HG03575 (cell line): ENCODE measurements around the gene RPGRIP1L.

ENCODE experiments used
- ATAC-seq: cut with Tn5 transposase; IDR thresholded peaks from one replicate; pipeline ENCODE4 v1.9.1; 2021; ENCODE audit not compliant: unreplicated experiment, insufficient number of reproducible peaks, low FRiP score; ENCODE audit errors: extremely low read depth

The RPGRIP1L gene

DNA sequence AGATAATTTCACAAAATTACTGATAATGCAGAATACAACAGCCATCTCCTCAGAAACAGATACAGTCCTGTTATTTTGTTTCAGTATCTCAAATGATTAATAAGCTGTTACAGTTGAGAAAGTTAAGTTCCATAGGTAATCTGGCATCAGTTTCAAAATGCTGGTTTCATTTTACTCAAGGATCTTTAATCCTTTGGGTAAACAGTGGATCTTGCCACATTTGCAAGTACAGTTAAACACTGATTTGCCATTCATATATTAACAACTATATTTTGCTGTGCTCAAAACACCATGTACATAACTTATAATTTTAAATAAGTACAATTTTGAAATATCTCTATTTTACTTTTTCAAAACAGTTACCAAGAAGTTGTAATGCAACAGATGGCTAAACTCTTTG is 31.2 kb downstream of the RPGRIP1L start:
- ATAC-seq, result no peak

DNA sequence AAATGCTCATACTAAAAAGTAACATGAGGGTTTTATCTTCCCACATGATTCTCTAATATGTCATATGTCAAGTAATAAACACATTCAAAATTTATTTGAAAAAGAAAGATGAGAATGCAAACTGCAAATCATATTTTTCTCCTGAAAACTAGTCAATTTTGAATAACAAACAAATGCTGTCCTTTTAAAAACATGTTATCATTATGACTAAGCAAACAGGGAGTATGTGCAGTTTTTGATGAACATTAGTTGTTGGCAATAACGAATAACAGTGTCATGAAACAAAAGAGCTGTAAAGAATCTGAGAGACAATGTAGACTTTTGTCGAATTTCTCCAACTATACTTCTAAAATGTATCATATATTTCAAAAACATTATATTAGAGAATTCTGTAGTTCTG is 34.8 kb downstream of the RPGRIP1L start:
- ATAC-seq, result no peak

DNA sequence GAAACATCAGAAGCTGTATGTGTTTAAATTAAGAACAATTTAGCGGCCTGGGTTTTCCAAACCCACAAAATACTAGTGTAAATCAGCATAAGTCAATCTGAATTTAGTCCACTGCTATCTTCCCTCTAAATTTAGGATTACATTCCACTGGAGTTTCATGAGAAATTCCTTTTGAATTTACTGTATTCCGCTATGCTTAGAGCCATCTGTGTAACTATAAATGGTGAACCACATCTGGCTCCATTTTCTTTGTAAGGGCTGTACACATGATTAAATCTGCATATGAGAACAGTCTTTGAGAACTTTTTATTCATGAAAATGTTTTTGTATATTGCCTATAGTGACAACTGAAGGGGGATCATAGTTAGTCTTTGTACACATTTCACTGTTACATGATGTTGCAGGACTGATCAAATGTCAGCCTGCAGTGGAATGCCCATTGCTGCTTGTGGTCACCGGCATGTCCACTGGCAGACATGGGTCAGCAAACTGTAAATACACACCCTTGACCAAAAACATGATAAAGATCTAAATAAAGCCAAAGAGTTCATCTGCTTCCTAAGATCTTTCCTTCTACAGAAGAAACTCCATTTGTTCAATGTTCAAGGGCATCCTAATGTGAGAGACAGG is 36.8 kb downstream of the RPGRIP1L start:
- no peak for ATAC-seq

DNA sequence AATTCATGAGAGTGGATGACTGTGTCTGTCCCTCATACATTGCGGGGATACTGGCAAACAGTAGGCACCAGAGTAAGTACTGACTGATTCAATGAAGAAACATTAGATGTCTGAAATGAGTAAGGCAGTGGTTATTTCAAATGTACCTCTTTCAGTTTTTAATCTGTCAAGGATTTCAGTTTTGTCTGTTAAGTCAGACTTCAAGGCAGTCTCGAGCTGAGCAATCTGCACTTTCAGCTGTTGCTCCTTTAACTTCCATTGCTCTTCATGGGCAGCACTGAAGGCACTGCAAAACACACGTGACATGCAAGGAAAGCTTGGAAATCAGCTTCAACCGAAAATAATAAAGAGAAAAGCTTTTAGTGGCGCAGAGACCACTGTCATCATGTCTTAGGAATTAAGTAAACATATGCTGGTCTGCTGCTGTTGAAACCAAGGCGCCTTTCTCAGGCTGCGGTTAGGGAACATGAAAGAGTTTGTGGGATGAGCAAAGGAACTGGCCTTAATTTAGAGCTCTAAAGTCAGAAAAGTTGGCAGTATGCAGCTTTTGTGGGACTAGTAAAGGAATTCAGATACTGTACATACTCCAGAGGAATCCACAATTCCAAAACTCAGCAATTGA is 38.8 kb downstream of the RPGRIP1L start:
- ATAC-seq, result no peak

DNA sequence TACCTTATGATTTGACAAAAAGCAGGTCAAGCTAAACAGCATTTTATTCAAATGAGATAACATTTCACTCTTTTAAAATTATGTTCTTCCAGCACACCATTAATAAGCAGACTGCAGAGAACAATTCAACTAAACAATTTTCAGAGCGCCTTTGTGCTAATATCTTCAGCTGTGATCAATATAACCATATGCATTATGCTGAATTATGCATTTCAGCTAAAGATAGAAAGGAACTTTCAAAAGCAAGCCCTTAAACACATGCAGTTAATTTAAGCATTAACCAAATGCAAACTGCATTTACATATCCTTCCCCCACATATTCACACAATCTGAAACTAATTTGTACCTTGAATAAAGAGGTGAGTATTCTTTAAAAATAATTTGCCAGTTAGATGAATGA is 41.6 kb downstream of the RPGRIP1L start:
- no peak for ATAC-seq

DNA sequence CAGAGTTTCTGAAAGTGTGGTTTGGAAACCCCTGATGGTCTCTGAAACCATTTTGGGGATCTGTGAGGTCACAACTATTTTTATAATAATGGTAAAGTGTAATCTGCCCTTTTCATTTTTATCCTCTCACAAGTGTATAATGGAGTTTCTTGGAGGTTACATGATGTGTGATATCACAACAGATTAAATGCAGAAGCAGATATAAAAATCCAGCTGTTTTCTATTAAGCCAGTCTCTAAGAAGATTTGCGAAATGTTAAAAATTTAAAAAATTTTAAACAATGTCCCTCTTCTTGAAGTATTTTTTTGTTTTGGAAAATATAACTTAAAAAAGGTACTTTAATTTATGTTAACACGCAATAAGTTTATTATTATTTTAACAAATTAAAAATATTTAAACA is 48.7 kb downstream of the RPGRIP1L start:
- ATAC-seq, result no peak

DNA sequence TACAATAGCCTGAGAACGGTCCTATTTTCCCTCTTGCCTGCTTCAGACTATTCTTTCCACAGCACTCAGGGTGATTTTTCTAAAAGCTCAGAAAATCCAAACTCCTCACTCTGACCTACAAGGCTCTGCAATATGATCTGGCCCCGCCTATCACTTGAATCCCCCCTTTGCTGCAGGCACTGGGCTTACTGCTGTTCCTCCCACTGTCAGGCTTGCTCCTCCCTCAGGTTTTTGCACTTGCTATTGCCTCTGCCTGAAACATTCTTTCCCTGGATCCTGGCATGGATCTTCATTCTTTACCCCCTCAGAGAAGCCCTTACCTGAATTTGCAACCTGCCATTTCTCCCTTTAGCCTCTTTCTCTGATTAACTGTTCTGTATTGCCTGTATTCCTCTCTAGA is 52.3 kb downstream of the RPGRIP1L start:
- ATAC-seq, result no peak

DNA sequence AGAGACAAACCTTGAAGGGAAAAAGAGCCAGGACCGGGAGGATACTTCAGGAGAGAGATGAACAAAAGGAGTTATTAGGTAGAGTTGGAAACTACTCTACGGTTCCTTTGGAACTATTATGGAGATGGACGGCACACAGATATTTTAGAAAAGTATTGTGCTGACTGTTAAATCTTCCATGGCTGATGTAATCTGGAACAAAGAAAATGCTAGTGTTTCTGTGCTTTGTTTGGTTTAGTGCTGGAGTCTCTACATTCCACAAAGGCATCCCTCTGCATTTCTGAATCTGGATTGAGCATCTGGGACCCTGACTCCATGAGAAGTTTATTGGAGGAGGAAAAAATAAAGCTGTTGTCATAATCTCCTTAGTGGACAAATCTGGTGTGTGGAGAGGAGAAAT is 57.2 kb downstream of the RPGRIP1L start:
- no peak for ATAC-seq

DNA sequence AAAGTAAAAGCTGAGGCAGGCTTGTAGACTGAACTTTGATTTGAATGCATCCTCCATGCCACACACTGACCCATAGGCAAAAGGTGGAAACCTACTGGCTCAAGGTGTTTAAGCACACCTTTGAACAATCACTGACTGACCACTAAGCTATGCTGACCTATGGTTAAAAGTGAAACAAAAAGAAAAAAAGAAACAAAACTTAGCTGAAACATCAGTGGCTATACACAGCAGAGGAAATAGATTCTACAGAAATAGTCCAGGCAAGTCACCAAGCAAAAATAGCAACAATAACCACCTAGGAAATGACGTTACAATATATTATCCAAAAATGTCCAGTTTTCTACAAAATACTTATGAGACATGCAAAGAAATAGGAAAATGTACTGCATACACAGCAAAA is 60.2 kb downstream of the RPGRIP1L start:
- ATAC-seq, result no peak

DNA sequence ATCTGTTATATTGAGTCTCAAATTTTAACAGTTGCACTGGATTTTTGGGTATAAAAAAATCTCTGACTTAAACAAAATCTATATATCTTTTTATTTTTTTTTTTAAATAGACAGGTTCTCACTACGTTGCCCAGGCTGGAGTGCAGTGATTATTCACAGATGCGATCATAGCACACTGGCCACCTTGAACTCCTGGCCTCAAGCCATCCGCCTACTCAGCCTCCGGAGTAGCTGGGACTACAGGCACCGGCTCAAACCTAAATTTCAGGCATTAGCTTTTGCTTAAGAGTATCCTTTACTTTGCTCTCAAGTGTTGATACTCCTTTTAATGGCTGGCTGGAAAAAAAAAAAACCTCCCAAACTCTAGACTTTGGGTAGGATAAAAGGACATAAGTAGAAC is 61.6 kb downstream of the RPGRIP1L start:
- no peak for ATAC-seq

DNA sequence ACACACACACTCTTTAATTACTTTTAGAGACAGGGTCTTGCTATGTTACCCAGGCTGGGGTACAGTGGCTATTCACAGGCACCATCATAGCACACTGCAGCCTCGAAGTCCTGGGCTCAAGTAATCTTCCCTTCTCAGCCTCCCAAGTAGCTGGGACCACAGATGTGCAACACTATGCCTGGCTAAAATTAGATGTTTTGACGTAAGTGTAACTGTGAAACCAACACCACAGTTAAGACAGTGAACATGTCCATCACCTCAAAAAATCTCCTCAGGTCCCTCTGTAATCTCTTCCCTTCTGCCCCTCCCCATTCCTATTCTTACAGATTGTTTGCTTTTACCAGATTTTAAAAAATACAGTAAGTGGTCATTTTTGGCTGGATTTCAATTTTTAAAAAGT is 66.7 kb downstream of the RPGRIP1L start:
- ATAC-seq, result no peak

DNA sequence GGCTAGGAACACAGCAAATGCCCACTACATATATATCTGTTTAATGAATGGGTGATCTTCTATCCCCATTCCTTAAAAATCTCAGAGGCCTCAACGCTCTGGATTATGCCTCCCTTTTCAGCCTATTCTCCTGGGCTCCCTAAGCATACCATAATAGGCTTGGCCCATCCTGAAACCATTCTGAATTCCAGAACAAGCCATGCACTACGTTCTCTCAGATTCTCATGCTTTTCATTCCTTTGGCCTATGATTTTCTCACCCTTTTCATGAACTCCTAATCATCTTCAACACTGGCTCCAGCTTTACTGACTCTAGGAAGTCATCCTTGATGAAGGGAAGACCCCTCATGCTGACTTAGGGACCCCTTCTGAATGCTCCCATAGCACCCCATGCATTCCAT is 71.1 kb downstream of the RPGRIP1L start:
- no peak for ATAC-seq

DNA sequence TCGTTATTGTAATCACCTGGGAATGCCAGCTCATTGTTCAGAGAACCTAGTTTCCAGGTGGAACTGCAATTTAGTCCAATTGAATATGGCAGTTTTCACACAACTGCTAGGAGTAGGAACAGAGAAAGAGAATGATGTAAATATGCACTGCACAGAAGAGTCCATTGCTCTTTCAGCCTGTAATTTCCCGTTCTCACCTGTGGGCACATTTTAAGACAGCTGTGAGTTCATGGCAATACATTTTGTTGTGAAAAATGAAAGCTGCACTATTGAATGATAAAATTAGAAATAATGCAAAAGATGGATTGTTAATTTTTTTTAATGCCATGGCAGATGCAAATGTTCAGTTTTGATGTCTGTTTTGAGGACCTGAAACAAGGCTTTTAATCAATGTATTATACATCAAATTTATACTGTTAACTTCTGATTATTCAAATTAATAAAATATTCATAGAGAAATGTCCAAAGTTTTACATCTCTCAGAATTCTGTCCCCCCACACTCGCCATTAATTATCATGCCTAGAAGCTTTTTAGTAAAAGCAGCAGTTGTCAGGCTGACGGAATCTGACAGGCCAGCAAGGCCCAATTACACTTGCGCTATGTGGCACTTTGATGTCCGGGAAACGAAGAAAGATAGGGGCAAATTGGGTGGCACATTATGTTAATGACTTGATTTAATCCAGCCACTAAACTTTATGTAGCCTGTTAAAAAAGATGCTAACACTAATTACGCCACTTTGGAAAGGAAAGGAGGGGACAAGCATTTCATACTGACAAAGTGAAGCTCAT is 72.2 kb downstream of the RPGRIP1L start:
- no peak for ATAC-seq

DNA sequence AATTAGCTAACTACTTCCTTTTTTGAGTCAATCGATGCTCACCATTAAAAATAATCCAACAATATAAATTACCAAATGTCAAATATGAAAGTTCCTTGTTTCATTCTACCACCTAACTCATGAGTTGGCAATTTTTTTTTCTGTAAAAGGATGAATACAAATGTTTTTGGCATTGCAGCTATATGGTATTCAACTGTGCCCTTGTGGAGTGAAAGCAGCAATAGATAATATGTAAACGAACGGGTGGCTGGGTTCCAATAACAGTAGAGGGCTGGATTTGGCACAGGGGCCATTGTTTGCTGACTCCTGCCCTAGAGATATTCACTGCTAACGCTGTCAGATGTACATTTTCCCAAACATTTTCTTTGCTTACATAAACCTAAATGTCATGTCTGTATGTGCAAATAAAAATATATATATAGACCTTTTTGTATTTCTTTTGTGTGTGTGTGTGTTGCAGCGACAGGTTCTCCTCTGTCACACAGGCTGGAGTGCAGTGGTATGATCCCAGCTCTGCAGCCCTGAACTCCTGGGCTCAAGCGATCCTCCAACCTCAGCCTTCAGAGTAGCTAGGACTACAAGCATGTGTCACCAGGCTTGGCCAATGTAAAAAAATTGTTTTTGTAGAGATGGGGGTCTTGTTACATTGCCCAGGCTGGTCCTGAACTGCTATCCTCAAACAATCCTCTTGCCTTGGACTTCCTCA is 73.9 kb downstream of the RPGRIP1L start:
- no peak for ATAC-seq

DNA sequence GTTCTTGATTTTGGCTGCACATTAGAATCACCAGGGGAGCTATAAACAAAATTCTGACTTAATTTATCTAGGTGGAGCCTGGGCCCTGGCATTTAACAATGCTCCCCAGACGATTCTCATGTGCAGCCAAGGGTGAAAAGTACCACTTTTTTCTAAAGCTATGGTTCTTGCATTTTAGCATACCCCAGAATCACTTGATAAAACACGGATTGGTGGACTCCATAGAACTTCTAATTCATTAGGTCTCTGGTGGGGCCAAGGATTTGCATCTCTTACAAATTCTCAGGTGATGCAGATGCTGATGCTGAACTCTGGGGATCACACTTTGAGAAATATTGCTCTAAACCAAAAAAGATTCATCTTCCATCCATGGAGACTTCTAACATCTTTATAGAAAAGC is 74.5 kb downstream of the RPGRIP1L start:
- no peak for ATAC-seq

DNA sequence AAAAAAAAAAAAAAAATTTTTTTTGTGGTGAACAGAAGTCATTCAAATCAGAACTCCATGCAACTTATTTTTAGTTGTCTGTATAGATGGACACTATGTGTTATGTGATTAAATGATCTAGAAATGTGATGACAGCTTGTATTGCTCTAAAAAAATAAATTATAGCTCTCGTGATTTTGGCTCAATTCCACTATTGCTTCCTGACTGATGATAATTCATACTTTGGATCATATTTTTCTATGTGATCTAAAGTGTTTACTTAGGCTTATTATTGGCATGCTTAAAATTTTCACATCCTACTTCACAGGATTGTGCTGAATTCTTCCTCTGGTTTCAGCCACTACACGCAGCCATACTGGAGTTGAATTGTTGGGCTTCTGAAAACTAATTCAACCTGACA is 76.8 kb downstream of the RPGRIP1L start:
- ATAC-seq, result no peak

DNA sequence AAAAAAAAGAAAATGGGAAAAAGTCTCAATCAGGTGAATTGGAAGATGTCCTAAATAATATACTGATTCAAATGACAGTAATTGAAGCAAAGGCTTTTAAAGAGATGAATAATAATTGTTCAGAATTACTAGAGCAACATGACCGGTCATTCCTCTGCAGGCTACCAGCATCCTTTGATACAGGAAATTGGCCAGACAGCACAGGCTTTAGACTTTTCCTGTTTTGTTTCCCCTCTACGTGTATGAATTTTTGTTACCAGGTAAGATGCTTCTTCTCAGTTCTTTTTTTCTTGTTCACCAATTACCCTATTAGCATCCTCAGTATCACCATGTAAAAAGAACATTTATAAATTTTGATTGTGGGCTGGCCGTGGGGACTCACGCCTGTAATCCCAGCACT is 77.5 kb downstream of the RPGRIP1L start:
- no peak for ATAC-seq

DNA sequence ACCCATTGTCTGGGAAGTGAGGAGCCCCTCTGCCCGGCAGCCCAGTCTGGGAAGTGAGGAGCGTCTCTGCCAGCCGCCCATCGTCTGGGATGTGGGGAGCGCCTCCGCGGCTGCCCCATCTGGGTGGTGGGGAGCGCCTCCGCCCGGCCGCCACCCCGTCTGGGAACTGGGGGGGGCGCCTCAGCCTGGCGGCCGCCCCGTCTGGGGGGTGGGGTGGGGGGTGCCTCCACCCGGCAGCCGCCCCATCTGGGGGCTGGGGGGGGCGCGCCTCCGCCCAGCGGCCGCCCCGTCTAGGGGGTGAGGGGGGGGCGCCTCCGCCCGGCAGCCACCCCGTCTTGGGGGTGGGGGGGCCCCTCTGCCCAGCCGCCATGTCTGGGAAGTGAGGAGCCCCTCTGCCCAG is 78.4 kb downstream of the RPGRIP1L start:
- ATAC-seq, result no peak

DNA sequence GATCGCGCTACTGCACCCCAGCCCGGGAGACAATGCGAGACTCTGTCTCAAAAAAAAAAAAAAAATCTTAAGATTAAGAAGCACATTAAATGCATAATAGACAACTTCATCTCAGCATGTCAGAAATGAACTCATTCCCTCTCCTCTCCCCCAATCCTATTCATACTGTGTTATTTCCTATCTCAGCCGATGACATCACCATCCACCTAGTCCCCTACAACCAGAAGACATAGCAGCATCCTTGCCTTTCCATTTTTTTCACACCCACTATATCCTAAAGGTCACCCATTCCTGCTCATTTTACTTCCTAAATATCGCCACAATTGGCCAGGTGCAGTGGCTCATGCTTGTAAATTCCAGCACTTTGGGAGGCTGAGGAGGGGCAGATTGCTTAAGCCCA is 81.3 kb downstream of the RPGRIP1L start:
- ATAC-seq, result no peak

DNA sequence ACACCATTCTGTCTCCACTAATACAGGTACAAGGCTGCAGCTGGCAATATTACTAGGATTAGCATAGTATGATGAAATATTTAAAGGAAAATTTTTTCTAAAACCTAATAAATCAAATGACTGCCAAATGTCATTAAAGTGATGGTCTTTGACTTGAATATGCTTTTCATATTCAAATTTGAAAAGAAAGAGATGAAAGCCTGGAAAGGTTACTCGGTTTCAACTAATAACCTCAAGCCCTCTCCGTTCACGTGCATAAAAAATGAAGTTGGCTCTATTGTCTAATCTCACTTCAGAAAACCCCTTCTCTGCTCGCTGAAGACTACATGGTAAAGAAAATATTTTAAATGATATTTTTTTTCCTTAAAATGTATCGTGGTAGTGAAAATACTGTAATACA is 83.2 kb downstream of the RPGRIP1L start:
- ATAC-seq, result no peak
